ENCODE results near the gene COG1. TPM values are rescaled to one million over a fixed set of nuclear protein-coding genes. Genes with fewer than 3 reads are reported as not detected.

Gene COG1
- total and polyA plus RNA-seq, 10 donors, result 8.9 to 48.8 (median 32.2) TPM

GRCh38 chr17:73256220-73256619 is 63.4 kb downstream of the COG1 start:
- Histone ChIP-seq H3K27me3 (replicated peaks in 1 of 7) (no peaks in the 10 kb centered on the region), H3K4me1 (peaks cover 0 to 10% (median 6%) of the 10 kb centered on the region in 6 donors), H3K4me3 (no peak overlapping the region), H3K9me3 (no peaks in the 10 kb centered on the region), H3K36me3 (no peaks in the 10 kb centered on the region), H3K27ac (no peak overlapping the region)
- no peak for DNase-seq
- TF ChIP-seq POLR2A (IDR thresholded peaks at IDR 0.05) (no peak), POLR2AphosphoS5 (IDR thresholded peaks at IDR 0.05) (no peak), CTCF (IDR thresholded peaks at IDR 0.05 in 8 of 11, conservative IDR thresholded peaks at IDR 0.05 in 3 of 11) (no peak)
- 92 to 100% (median 97%) methylated on average over 3 of the region's 3 CpGs for WGBS, 5 donors
- intact Hi-C loops (cut with DNase I; ENCODE audit: low total_unique reads), result loop anchor here (10.0 kb wide), 1 partner anchor 531 kb away; no protein-coding TSS in a partner anchor

GRCh38 chr17:73257516-73257915 is 64.7 kb downstream of the COG1 start:
- peaks cover 0 to 20% (median 7%) of the 10 kb centered on the region in 6 donors for H3K4me1 ChIP-seq
- H3K36me3 ChIP-seq, result no peaks in the 10 kb centered on the region
- no peak overlapping the region for H3K27ac ChIP-seq
- H3K4me3 ChIP-seq, result no peak overlapping the region
- WGBS, 5 donors, result 68 to 89% (median 79%) methylated on average over 3 to 6 of the region's 6 CpGs
- DNase-seq, result no peak
- no peaks in the 10 kb centered on the region for H3K27me3 ChIP-seq (replicated peaks in 1 of 7)
- TF ChIP-seq POLR2AphosphoS5 (IDR thresholded peaks at IDR 0.05) (no peak), CTCF (IDR thresholded peaks at IDR 0.05 in 8 of 11, conservative IDR thresholded peaks at IDR 0.05 in 3 of 11) (no peak), POLR2A (IDR thresholded peaks at IDR 0.05) (no peak)
- intact Hi-C loops (cut with DNase I; ENCODE audit: low total_unique reads), result loop anchor here (10.0 kb wide), 1 partner anchor 533 kb away; no protein-coding TSS in a partner anchor
- H3K9me3 ChIP-seq, result no peaks in the 10 kb centered on the region

Other genes with a start within 250 kb of the COG1 start
- 10 to 100 TPM; 22.5 to 45.2 (median 29.6) TPM for gene SLC39A11, start 100.4 kb upstream of the COG1 start, total RNA-seq
- gene SLC39A11, start 100.4 kb upstream of the COG1 start, polyA plus RNA-seq, result 1 to 10 TPM; 4.1 to 8.1 (median 4.1) TPM
- 10 to 100 TPM in 5 of 7 donors, 1 to 10 TPM in 2; 6.5 to 23.7 (median 16.2) TPM for gene SSTR2, start 28.0 kb upstream of the COG1 start, total RNA-seq
- 1 to 10 TPM; 1.0 to 2.6 (median 2.3) TPM for gene SSTR2, start 28.0 kb upstream of the COG1 start, polyA plus RNA-seq
- not detected for gene CPSF4L, start 68.8 kb downstream of the COG1 start, total RNA-seq
- gene CPSF4L, start 68.8 kb downstream of the COG1 start, polyA plus RNA-seq, result not detected
- 10 to 100 TPM; 31.9 to 69.6 (median 50.1) TPM for gene CDC42EP4, start 118.9 kb downstream of the COG1 start, total RNA-seq
- 10 to 100 TPM in 2 of 3 donors, 1 to 10 TPM in 1; 7.9 to 14.0 (median 13.9) TPM for gene CDC42EP4, start 118.9 kb downstream of the COG1 start, polyA plus RNA-seq